Fibroblast of the aortic adventitia (primary cell): ENCODE data around the gene KCNJ16. TPM values are rescaled to one million over a fixed set of nuclear protein-coding genes. Genes with fewer than 3 reads are reported as not detected.

Experiments
- DNase-seq: peaks from one replicate; pipeline ENCODE4 v3.0.0-alpha.2; 2010; ENCODE audit warnings: low read depth
- H3K4me3 ChIP-seq: 2 replicates; pipeline ENCODE4 v1.5.1; 2011; ENCODE audit warnings: low read depth, mild to moderate bottlenecking, control low read depth, low read length, moderate library complexity
- total RNA-seq: library from RNA; depleted of rRNA; stranded (reverse); fragments of >200 nt; gene quantifications from 2 replicates; pipeline ENCODE4 v1.2.3, GENCODE V29; 2012; ENCODE audit warnings: low replicate concordance
- TF ChIP-seq, protein P1 (sequence below): IDR thresholded peaks from 2 replicates; pipeline ENCODE4 v1.5.1; 2011; ENCODE audit warnings: mild to moderate bottlenecking, low read length, control low read depth, inconsistent platforms; ENCODE audit not compliant: insufficient read depth

KCNJ16 gene
- total RNA-seq, 1 donor: not detected

DNA sequence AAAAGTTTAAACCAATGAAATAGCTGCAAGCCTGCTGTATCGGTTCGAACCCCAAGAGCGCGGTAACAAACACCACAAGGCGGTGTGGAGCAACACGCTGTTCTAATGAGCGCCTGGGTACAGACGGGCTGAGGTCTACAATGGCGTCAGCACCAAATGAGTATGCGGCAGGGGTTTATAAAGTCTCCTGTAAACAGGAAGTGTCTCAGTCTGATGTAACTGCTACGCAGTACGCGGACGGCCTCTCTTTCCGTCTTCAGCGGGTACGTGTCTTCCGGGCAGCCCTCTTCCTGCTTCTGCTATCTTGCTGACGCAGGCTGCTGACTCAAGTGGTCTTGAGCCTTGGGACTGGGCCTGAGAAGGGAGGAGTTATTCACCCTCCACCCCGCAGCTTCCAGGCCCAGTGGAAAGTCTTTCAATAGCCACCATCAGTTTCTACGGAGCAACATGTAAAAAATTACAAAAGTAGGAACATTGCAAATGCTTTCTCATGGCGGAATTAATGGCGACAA is 53.8 kb downstream of the KCNJ16 start:
- TF ChIP-seq, protein P1, sequence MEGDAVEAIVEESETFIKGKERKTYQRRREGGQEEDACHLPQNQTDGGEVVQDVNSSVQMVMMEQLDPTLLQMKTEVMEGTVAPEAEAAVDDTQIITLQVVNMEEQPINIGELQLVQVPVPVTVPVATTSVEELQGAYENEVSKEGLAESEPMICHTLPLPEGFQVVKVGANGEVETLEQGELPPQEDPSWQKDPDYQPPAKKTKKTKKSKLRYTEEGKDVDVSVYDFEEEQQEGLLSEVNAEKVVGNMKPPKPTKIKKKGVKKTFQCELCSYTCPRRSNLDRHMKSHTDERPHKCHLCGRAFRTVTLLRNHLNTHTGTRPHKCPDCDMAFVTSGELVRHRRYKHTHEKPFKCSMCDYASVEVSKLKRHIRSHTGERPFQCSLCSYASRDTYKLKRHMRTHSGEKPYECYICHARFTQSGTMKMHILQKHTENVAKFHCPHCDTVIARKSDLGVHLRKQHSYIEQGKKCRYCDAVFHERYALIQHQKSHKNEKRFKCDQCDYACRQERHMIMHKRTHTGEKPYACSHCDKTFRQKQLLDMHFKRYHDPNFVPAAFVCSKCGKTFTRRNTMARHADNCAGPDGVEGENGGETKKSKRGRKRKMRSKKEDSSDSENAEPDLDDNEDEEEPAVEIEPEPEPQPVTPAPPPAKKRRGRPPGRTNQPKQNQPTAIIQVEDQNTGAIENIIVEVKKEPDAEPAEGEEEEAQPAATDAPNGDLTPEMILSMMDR: no peak
- DNase-seq: no peak
- no peak overlapping the region for H3K4me3 ChIP-seq

- TF ChIP-seq, protein P1: no peak
- DNase-seq: no peak
- no peak overlapping the region for H3K4me3 ChIP-seq
Observed at GRCh38 chr17:70130289-70130688, 55.3 kb downstream of the KCNJ16 start.

DNA sequence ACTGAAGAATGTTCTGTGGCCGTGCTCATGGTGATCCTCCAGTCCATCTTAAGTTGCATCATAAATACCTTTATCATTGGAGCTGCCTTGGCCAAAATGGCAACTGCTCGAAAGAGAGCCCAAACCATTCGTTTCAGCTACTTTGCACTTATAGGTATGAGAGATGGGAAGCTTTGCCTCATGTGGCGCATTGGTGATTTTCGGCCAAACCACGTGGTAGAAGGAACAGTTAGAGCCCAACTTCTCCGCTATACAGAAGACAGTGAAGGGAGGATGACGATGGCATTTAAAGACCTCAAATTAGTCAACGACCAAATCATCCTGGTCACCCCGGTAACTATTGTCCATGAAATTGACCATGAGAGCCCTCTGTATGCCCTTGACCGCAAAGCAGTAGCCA is 57.5 kb downstream of the KCNJ16 start:
- no peak for DNase-seq
- H3K4me3 ChIP-seq: no peak overlapping the region
- TF ChIP-seq, protein P1: no peak

- no peak overlapping the region for H3K4me3 ChIP-seq
- TF ChIP-seq, protein P1: no peak
- no peak for DNase-seq
Observed at GRCh38 chr17:70134042-70134441, 59.0 kb downstream of the KCNJ16 start.

- no peak for DNase-seq
- TF ChIP-seq, protein P1: no peak
- H3K4me3 ChIP-seq: no peak overlapping the region
Observed at GRCh38 chr17:70134777-70135176, 59.8 kb downstream of the KCNJ16 start.

DNA sequence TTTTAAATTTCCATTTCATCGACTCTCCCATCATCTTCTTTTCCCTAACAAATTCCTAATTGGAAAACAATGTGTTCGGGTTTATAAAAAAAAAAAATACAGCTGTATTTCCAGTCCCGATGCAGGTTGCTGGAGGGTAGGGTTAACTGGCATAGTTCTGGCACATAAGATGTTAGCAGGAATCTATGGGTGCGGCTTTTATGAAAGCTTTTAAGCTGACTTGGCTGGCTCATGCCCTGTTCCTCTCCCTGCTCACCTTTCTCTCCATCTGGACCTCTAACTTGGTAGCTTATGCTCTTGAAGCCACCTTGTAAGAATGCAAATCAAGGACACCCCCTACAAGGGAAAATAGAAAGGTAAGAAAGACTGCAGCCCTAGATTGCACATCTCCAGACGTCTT is 61.1 kb downstream of the KCNJ16 start:
- H3K4me3 ChIP-seq: no peak overlapping the region
- TF ChIP-seq, protein P1: no peak

More for the DNA sequence above, 61.1 kb downstream of the KCNJ16 start:
- no peak for DNase-seq
